GM19324 (cell line): Measurements from ENCODE around the gene CHCHD6.

Experiments
- ATAC-seq: cut with Tn5 transposase; IDR thresholded peaks from one replicate; pipeline ENCODE4 v1.9.1; 2021; ENCODE audit warnings: mild to moderate bottlenecking, moderate library complexity; ENCODE audit not compliant: unreplicated experiment, low FRiP score

Gene CHCHD6

DNA sequence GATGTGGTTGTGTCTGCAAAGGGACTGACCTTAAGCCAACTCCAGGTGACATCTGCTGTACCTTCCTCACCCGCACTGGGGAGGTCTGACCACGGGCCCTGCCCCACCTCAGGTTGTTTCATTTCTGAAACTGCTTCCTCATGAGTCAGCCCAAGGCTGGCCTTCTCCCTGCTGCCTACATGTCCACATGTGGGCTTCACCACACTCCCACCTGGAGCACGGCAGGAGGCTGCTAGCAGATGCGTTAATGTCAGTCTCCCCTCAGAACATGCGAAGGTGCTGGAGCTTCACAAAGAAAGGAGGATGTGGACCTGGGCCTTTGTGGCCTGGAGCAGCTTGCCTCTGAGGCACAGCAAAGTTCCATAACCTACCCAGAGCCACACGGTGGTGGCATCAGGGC, 209.5 kb downstream of the CHCHD6 start:
- no peak for ATAC-seq

DNA sequence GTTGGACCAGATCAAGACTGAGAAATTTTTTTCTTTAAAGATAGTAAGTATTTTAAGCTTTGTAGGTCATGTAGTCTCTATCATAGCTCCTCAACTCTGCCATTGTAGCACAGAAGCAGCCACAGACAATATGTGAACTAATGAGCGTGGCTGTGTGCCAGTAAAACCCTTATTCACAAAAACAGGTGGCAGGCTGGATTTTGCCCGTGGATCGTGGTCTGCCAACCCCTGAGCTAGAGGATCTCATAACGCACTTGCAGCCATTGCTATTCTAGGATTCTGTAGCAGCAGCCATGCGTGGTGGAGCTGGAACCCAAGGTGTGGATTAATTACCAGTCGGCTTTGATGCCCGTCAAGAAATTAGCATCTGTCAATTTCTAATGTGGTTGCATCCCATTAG, 210.2 kb downstream of the CHCHD6 start:
- ATAC-seq: no peak

DNA sequence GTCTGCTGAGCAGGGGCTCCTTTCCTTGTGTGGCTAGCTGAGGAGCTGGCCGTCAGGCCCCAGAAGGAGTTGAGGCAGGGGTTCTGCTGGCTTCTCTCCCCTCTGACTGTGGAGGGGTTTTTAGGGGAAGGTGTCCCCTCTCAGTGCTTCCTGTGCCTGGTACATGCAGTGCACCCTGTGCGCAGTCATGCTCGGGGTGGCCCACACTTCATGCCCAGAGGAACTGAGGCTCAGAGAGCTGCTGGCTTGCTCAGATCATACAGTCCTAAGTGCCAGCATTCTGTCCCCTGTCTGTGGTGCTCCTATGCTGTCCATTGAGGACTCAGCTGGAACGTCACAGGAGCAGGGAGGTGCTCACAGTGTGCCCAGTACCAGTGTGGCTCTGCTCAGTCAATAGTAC, 211.0 kb downstream of the CHCHD6 start:
- no peak for ATAC-seq

DNA sequence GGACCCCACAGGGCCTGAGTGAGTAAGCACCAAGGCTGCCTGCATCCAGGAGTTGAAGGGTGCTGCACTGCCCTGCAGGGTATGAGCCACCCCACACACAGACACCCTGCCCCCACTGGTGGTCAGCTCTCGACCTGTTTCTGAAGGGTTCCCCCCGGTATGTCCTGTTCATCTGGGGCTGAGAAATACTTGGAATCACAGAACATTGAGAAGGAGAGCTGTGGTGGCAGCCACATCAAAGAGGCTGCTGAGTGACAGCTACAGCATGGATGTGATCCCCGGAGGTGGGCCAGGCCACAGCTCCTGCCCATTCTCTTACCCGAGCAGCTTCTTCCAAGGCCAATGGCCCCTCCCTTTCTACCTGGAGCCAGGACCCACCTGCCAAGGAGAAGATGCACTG, 212.5 kb downstream of the CHCHD6 start:
- ATAC-seq: no peak

DNA sequence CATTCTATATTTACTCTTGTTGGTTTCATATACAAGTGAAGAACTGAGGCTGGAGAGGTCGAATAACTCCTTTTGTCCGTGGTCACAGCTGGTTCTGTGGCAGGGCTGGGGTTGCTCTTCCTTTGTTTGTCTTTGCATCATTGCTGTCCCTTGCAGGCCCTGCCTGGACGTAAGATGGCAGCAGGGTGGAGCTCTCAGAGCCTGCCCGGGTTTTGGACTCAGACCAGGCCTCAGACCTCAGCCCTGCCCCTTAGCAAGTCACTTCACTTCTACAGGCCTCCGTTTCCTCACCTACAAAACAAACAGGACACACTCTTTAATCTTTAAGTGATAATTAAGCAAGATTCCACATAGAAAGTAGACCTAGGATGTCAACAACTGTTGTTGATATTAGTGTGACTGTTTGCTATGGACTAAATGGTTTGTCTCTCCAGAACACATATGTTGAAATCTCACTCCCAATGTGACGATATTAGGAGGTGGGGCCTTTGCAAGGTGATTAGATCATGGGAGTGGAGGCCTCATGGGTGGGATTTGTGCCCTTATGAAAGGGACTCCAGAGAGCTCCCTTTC, 213.3 kb downstream of the CHCHD6 start:
- no peak for ATAC-seq

DNA sequence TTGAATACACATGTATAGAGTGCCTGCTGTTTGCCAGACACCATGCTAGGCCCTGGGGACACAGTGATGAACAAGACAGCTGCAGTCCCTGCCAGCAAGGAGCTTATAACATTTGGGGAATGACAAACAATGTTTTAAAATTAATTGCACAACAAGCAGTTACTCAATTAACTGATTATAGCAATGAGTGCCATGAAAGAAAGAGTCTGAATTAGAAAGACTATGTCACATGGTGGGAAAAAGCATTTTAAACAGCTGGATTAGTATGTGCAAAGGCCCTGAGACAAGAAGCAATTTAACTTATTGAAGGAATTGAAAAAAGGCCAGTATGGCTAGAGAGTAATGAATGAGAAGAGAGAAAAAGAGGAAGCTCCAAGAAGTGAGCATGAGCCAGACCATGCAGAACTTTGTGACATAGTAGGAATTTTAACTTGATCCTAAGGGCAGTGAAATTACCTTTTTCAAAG, 214.3 kb downstream of the CHCHD6 start:
- no peak for ATAC-seq

DNA sequence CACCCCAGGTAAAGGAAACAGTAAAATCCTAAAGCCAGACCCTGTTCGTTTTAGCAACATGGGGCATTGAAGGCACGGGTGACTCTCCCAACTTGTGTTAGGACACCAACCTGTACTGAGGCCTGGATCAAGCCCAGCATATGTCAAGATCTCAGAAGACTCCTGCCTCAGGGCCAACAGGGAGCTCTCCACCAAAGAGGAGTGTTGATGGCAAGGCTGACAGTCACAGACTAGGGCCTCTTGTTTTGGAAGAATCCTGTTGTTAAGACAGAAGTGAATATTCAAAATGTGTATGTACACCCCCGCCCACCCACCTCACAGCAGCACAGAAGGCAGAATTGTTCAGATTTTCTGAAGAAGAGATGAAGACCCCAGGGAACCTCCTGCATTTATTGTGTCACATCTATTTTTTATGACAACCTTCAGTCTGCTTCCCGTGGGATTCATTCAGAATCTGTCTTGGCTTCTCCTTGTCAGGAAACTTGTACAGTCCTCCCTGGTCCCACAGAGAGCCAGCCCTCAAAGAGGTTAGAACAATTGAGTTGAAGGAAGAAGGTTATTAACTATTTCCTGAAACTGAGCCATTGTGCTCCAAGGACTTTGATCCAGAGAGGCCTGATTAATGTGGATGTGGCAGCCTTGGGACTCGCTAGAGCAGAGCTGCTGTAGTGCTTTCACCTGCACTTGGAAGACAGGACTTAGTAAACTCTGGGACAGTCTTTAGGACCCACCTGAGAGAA, 217.2 kb downstream of the CHCHD6 start:
- ATAC-seq: no peak

DNA sequence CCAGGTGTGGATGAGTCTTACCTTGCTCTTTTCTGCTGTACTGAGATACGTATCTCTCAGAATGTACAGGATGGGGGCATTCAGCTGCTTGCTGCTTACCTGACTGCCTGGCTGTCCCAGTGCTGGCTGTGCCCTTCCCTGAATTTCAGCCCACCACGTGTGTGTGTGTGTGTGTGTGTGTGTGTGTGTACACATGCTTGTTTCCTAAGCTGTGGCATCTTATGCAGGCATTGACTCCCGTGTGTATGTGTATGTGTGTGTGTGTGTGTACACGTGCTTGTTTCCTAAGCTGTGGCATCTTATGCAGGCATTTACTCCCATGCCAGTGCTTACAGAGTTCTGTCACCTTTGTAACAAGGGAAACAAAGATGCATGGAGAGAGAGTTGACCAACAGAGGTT, 218.4 kb downstream of the CHCHD6 start:
- no peak for ATAC-seq

DNA sequence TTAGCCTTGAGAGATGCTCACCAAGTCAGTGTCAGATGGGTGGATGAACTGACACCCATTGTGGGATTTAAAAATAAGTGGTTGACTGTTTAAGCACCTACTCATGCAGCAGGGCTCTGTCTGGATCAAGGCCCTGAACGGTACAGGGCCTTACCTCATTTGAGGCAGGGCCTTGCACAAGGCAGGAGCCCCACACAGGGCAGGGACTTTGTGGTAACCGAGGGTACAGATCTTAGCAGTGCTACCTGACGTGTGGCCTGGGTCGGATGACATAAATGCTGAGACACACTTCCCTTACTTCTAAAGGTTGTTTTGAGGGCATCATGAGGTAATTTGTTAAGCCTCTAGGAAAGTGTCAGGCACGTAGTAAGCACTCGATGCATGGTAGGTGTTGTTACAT, 219.4 kb downstream of the CHCHD6 start:
- no peak for ATAC-seq

DNA sequence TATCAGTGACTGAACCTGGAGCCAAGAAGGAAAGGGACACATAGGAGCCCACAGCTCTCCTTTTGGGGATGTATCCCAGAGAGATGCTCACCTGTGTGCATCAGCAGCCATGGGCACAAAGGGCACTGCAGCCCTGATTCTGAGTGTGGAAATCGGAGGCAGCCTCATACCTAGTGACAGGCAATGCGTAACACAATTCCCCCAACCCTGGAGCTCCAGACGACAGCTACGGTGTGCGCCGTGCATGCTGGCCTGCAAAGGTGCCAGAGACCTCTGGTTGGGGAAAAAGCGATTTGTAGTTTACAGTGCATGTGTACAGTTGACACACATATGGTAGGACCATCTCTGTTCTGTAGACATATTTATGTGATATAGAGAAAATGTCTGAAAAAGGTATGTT, 219.9 kb downstream of the CHCHD6 start:
- ATAC-seq: no peak

DNA sequence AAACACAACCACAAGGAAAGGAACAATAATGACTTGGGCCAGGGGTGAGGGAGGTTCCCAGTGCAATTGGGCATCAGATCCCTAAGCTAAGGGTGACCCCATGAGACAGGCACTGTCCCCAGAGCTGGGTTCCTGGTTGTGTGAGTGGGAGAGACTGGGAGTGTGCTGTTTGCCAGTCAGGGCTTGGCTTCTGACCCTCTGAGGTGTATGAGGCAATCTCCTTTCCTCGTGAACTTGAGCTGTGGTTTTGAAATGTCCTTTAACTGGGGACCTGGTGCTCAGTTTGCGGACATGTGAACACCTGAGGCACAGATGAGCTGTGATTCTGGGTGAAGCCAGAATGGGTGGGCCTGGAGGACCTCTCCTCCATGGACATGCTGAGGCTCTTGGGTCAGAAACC, 220.4 kb downstream of the CHCHD6 start:
- no peak for ATAC-seq

DNA sequence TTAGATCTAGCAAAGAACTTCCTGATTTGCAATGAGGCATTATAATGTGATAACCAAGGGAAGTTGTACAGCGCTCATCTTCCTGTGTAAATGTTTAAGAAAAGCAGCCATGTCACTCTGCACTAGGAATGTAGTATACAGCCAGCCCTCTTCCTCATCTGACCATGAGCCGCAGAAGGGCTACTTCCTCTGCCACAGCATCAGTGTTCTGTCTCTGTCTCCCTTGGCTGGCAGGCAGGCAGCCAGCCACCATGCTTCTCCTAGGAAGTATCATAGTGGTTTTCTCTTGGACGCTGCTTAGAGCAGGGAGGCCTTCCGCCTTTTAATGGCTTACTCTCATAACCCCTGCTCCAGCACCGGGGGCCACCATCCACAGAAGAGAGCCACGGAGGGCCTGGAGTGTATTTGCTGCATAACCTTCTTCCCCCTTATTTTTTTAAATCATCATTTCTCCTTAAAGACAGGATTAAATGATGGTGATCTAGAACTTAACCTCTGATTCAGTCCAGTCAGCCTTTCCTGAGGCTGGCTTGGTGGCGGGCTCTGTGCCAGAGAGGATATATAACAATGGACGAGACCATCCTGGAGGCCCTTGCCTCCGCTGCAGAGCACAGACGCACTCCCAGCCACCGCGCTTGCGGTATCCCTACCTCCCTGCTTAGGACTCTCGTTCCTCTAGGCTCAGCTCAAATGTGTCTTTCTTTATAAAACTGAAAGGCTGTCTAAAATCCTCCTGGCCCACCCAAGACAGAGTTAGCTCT, 221.6 kb downstream of the CHCHD6 start:
- no peak for ATAC-seq

DNA sequence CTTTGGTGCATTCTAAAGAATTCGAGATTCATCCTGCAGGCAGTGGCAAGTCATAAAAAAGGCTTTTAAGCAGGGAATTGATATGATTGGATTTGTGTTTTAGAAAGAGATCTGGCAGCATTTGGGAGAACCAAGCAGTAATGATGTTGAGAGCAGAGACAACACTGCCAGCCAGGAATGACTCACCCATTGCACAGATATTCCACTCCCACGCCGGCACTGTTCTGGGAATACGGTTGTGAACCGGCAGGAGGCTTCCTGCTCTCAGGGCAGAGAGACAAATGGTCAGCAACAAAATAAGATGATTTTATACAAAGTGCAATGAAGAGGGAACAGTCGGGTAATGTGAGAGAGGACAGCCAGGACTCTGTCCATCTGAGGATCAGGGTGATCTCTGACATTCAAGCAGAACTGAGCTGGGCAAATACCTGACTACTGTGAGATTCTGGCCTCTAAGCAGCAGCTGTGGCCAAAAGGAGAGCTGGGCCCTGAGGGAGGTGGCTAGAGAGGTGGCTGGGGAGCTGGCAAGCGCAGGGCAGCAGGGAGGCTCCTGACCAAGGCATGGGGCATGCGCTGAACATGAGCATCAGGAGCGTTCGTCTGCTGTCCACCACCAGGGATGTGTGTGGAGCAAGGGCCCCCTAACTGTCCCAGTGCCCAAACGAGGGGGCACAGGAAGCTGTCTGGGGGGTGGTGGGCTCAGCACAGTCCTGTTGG, 222.8 kb downstream of the CHCHD6 start:
- ATAC-seq: no peak

DNA sequence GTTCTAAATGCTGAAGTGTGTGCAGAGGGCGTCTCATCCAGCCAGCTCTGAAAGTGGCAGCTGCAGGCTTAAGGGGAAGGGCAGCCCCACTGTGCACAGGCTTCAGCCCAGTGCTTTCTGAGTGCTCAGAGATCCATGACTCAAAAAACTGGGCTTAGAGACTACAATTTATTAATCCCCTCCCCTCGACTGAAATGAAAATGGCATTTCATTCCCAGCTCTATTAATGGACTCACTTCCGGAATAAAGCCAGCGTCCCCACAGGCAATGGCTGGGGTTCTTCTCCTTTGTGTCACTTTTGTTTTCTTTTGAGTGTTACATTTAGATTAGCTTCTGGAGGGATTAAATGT, 223.3 kb downstream of the CHCHD6 start:
- no peak for ATAC-seq

DNA sequence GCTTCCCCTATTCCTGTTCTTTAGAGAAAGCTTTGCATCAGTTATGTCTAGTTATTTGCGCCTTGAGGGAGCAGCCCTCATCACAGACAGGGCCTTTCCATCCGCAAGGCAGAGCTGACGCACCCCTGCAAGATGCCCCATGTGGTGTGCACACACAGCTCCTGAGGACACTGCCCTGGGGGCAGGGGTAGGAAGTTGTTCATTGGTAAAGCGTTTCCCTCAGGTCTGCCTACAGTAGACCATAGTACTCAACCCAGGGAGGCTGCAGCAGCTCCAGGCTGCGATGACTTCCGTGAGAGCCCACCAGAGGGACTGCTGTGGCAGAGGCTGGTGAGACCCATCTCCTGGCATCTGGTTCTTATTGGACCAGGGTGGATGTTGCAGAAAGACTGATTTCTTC, 223.8 kb downstream of the CHCHD6 start:
- no peak for ATAC-seq

DNA sequence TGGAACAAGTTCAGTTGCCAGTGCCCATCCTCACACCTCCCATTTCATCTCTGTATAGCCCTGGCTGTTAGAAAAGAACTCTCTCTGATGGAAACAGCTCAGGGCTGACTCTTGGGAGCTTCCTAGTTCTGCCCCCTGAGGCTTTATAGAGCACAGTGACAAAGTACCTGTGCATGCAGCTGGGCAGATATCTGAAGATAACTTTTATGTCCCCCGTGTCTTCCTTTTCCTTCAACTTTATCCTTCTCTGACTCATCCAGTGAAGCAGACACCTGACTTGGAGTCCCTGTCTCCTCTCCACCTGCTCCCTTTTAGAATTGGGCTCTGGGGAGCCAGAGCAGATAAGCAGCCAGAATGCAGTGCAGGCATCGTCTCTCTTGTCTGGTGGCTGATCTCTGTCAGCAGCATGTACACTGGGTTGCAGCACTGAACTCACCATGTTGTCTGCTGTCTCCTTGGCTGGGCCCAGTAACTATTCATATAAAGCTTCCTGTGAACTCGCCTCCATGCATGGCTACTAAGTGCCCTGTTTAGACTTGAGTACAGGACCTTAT, 225.0 kb downstream of the CHCHD6 start:
- no peak for ATAC-seq

DNA sequence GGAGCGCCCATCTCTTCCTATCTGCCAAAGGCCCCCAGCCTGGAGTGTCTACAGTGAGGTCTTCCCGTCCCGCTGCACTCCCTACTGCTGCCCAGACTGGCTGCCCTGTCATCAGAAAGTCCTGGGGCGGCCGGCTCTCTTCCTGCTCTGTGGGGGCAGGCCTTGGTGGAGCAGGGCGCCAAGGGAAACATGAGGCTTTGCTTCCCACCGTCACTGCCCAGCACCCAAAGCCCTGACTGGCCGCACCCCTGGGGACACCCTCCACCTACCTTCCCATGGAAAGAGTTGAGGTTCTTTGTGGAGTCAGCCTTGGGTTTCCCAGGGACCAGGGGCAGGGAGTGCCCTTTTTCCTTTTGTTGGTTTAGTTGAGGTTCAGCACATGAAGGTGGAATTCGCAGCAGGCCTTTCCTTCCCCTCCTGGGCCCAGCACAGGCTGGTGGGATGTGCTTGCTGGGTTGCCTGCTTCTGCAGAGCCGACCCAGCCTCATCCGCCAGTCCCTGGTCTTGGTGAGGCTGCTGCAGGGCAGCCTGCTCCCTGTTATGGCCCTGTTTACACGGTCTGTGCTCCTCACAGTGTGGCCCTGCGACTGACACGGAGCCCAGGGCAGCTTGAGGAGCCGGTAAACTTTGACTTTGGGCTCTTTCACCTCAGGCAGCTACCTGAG, 227.0 kb downstream of the CHCHD6 start:
- ATAC-seq: no peak

DNA sequence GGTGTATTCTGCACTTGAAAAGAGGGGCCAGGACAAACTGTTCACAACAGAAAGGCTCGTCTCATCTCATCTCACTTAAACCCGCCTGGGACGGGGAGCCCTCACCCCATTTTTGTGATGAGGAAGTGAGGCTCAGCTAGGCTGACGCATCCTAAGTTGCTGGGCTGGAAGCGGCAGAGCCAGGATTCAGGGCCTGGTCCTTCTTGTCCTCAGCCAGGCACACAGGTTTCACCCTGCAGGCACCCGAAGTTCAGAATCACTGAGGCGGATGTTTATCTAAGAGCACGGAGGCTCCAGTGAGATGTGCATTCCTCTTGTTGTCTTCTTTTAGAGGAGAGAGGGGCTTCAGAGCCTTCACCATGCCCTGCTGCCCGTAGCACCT, 227.8 kb downstream of the CHCHD6 start:
- no peak for ATAC-seq

DNA sequence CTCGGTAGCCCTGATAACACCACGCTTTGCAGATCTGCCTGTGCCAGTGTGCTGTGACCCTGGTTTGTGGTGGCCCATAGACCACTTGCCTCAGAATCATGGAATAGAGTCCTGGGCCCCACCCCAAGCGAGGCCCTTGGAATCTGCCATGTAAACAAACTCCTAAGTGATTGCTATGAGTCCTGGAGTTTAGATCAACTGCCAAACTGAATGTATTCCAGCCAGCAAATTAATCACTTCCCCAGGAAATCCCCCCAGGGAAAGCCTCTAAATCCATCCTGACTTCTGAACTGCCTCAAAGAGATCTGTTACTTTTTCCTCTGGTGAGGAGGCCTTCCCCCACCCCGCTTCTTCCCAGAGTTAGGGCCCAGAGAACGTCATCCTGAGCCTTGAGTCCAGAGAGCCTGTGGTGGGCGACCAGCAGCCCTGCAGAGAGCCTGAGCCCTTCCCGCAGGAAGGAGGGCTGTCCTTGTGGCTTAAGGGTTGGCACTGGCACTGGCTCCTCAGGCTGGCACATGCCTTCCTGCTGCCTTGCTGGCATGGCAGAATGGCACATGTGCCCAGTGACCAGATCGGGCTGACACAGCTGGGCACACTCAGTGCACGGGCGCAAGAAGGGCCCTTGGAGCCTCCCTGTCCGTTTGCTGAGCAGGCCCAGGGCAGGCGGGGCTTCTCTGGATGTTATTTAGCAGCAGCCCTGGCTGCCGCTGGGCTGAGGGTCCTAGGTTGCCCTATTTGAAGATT, 228.3 kb downstream of the CHCHD6 start:
- no peak for ATAC-seq

DNA sequence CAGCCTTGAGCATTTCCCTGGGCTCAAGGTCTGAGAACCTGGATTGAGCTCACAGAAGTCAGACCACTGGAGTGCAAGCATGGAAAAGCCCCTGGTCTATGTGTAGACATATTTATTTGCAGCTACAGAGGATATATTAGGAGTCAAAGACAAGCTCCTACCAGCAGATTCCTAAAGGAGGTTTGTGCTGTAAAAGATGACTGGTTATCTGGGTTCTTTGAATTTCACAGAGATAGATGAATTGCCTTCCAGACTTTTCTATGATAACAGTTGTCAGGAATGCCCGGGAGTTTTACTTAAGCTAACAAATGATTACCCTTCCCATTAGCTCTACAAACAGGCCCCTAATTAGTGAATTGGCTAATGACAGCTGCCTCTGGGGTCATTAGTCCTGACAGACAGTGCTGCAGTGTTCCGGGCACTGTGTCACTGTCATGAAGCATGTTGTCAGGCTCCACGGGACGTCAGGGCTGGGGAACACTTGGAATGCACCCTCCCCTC, 230.0 kb downstream of the CHCHD6 start:
- ATAC-seq: no peak
